Myocyte (in vitro differentiated cells): ENCODE measurements around the gene DIDO1. TPM values are rescaled to one million over a fixed set of nuclear protein-coding genes. Genes with fewer than 3 reads are reported as not detected.

ENCODE experiments used
- DNase-seq: peaks from one replicate; pipeline ENCODE4 v3.0.0-alpha.2; 2012; ENCODE audit warnings: low read depth
- total RNA-seq: library from RNA; depleted of rRNA; stranded (reverse); fragments of >200 nt; gene quantifications from 2 replicates; pipeline ENCODE4 v1.2.3, GENCODE V29; 2014

Gene DIDO1
- total RNA-seq, 1 donor from 2014 or later = 31.9 TPM

- DNase-seq = no peak
These were observed 25.6 kb upstream of the DIDO1 start for GRCh38 chr20:62951896-62952372.

DNA sequence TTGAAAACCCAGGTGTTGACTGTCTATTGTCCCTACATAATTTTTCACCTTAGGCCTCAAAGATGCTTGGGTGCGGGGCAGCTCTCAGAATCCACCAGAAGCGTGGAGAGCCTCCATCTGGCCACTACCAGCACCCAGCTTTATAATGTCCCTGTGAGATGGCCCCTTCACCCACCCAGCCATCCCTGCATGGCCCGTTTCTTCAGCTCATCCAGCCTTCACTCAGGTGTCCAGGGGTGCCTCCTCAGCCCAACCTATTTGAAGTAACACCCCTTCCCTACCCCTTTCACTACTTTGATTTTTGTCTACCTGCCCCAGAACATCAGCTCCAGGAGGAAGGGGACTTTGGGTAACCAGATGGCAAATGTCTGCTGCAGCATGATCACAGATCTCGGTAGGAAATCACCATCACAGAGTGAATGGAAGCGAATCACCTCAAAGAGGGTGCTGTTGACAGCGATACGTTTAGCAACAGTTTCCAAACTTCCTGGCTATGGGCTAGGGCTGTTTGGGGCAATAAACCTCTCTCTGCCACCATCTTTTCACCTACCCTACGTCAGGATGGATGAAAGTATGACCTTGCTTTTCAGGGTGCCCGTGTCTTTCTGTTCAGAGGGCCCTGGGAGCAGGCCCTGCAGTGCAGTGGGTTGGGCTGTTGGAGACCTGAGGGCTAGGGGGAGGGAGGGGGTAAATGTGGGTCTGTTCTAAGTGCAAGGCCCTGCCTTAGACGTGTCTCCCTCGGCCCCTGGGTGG lies 25.0 kb upstream of the DIDO1 start:
- no peak for DNase-seq

GRCh38 chr20:62950741-62951140 lies 24.4 kb upstream of the DIDO1 start:
- no peak for DNase-seq

- DNase-seq = no peak
These were observed 23.7 kb upstream of the DIDO1 start for GRCh38 chr20:62949962-62950361.

GRCh38 chr20:62949153-62949821 lies 23.0 kb upstream of the DIDO1 start:
- no peak for DNase-seq

GRCh38 chr20:62947532-62948300 lies 21.4 kb upstream of the DIDO1 start:
- DNase-seq = no peak

- no peak for DNase-seq
These were observed 20.6 kb upstream of the DIDO1 start for GRCh38 chr20:62946918-62947317.

- DNase-seq = no peak
These were observed 19.6 kb upstream of the DIDO1 start for GRCh38 chr20:62945771-62946339.

- no peak for DNase-seq
These were observed 18.4 kb upstream of the DIDO1 start for GRCh38 chr20:62944746-62945145.

GRCh38 chr20:62944184-62944583 lies 17.9 kb upstream of the DIDO1 start:
- DNase-seq = no peak

- DNase-seq = no peak
These were observed 17.1 kb upstream of the DIDO1 start for GRCh38 chr20:62943396-62943795.

GRCh38 chr20:62942456-62942855 lies 16.2 kb upstream of the DIDO1 start:
- no peak for DNase-seq

DNA sequence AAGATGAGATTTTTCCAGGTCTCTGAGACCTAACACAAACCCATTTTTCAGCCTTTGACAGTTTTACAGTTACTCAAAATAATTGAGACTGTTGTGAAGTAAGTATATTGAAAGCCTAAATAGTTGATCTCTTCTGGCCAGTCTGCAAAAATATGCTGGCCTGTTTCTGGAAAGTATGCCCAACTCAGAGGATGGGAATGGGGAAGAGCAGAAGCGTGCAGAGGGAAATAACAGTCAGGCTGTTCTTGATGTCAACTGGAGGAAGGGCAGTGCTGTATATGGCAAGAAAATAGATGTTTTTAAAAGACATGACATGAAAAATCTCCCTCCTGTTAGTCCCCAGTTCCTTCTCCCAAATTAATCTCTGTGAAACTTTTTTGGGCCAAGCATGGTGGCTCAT lies 15.5 kb upstream of the DIDO1 start:
- DNase-seq = no peak

- no peak for DNase-seq
These were observed 14.6 kb upstream of the DIDO1 start for GRCh38 chr20:62940875-62941274.

GRCh38 chr20:62938105-62938888 lies 12.0 kb upstream of the DIDO1 start, which contains the start of gene GID8:
Gene GID8 (plus strand): TSS chr20:62938147. CDS start chr20:62941503, 3,356 bp downstream.
- DNase-seq = peak; percentile 57

DNA sequence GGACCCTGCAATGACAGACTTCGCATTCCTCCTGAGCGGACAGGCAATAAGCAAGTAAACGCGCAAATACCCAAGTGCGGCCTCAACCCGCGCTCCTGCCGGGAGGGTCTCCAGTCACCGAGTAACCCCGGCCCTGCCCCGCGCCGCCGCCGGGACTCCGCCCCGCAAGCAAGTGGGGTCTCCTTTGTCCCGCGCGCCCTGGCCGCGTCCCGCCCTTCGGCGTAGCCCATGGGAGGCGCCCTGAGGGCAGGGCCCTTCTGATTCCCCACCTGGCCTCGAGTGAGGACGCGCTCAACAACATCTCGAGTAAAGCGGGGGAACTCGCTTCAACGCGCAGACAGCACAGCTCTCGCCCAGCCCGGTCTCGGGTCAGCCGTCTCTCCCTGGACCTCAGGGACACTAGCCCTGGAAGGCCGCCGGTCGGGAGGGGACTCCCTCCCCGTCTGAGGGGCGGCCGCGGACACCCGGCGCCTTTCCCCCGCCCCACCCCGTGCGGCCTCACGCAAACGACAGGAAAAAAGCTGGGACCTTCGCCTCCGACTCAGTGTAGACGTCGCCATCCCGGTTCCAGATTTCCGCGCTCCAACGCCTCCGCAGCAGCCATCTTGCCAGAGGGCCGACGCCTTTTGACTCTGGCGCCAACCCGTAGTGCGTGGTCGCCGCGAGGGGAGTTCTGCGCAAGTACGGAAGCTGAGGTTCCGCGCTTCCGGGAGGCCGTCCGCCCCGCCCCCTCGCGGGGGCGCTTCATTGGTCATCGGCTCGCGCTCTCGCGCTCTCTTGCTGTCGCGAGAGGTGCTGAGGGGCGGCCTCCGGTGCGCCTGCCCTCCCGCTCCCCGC lies 11.2 kb upstream of the DIDO1 start:
- peak; percentile 94 for DNase-seq

DNA sequence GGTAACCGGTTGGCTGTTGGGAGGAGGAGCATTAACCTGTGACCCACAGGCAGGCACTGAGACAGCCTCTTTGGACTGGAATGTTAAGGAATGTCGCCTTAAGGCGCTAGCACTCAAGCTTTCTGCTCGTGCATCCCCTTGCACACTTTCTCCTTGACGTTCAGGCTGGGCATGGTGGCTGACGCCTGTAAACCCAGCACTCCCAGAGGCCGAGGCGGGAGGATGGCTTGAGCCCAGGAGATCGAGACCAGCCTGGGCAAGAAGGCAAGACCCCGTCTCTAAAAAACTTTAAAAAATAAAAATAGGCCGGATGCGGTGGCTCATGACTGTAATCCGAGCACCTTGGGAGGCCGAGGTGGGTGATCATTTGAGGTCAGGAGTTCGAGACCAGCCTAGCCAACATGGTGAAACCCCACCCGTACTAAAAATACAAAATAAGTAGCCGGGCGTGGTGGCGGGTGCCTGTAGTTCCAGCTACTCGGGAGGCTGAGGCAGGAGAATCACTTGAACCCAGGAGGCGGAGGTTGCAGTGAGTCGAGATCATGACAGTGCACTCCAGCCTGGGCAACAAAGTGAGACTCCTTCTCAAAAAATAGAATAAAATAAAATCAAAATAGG lies 9.8 kb upstream of the DIDO1 start:
- DNase-seq = no peak

DNA sequence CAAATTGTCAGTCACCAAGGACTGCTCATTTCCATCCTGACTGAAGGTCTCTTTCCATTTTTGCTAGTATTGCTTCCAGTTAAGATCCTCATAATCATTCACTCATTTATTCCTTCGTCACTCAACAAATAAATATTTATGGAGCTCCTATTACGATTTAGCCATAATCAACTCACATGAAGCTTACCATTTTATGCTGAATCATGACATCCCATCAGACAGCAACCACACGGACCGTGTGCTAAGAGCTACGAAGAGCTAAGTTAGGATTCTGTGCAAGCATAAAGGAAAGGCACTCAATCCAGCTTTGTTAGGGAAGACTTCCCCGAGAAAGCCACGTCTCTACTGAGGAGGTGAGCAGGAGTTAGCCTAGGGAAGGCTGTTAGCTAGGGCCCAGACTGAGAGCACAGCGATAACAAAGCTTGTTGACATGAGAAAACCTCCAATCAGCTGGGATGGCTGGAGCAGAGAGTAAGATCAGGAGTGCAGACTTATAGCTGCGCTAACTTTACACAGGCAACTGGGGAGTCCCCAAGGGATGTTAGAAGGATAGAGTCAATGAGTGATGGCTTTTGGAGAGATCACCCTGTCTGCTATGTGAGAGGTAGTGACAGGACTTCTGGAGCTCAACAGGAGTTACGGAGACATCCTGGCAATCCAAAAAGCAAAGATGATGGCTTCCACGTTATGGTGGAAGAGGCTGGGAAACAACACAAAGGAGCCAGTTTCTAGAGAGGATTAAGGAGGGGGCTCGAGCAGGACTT lies 9.1 kb upstream of the DIDO1 start:
- no peak for DNase-seq

DNA sequence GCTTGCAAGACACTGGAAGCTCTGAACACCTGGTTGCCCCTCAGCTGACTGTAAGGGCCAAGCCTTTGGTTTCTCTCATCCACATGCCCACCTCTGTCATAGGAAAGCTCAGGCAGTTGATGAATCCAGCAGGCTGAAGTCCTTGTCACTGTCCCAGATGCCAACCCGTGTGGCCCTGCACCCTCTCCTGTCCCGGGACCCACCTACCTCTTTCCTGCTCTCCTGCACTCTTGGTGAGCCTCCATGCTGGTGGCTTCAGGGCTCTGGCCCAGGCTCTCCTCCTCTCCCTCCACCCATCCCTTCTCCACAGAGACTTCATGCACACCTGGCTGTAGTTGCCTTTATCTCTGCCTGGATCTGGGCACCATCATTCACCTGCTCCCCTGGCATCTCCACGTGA lies 7.7 kb upstream of the DIDO1 start:
- no peak for DNase-seq
